ENCODE data around the gene IFNK.

The IFNK gene

DNA sequence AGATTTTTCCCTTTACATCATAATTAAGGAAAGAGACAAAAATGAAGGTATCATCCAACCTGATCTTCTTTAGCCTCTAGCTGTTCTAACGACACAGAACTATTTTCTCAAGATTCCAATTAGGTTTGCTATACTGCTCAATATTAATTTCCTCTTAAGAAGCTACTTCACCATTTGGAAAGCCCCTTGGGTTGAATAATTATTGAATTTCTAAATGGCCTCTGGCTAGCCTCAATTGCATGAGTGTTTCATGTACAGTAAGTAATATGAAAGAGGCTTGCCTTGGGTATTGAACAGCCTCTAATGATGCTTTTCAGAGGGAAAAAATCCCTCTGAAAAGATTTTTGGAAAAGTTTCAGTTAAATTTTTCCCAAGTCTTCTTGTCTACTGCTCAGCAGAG, 9.2 kb downstream of the IFNK start:
- peak overlapping the region; percentile 37 for H3K27ac Mint-ChIP-seq
- H3K4me3 Mint-ChIP-seq: no peak overlapping the region
- H3K4me1 Mint-ChIP-seq: peaks cover 56% of the 10 kb centered on the region
- peaks cover 12% of the 10 kb centered on the region for H3K36me3 Mint-ChIP-seq (ENCODE audit: low read depth)
- H3K9me3 Mint-ChIP-seq: no peaks in the 10 kb centered on the region
- H3K27me3 Mint-ChIP-seq (ENCODE audit: low read depth, poor library complexity): no peaks in the 10 kb centered on the region
- TF ChIP-seq, protein P1, sequence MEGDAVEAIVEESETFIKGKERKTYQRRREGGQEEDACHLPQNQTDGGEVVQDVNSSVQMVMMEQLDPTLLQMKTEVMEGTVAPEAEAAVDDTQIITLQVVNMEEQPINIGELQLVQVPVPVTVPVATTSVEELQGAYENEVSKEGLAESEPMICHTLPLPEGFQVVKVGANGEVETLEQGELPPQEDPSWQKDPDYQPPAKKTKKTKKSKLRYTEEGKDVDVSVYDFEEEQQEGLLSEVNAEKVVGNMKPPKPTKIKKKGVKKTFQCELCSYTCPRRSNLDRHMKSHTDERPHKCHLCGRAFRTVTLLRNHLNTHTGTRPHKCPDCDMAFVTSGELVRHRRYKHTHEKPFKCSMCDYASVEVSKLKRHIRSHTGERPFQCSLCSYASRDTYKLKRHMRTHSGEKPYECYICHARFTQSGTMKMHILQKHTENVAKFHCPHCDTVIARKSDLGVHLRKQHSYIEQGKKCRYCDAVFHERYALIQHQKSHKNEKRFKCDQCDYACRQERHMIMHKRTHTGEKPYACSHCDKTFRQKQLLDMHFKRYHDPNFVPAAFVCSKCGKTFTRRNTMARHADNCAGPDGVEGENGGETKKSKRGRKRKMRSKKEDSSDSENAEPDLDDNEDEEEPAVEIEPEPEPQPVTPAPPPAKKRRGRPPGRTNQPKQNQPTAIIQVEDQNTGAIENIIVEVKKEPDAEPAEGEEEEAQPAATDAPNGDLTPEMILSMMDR (IDR thresholded peaks at IDR 0.05): no peak
- DNase-seq: no peak

DNA sequence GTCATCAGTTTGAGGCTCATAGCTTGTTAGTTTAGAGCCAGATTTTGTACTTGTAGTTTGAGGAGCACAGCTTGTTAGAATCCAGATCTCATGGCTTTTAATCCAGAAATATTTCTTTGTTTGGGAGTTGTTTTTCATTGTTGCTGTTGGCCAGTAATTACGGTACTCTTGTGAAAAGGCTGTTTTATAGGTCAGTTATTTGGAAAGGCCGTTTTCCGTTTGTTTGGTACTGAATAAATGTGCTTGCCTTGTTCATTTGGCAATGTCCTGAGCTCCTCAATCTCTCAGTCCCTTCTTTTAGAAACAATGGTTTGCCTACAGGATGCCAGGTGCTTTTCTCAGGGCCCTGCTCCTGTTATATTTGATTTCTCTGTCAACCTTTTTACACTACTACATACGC, 10.0 kb downstream of the IFNK start:
- H3K4me1 Mint-ChIP-seq: peaks cover 61% of the 10 kb centered on the region
- no peak for DNase-seq
- no peaks in the 10 kb centered on the region for H3K9me3 Mint-ChIP-seq
- TF ChIP-seq, protein P1 (IDR thresholded peaks at IDR 0.05): no peak
- peaks cover 12% of the 10 kb centered on the region for H3K36me3 Mint-ChIP-seq (ENCODE audit: low read depth)
- no peak overlapping the region for H3K4me3 Mint-ChIP-seq
- H3K27me3 Mint-ChIP-seq (ENCODE audit: low read depth, poor library complexity): no peaks in the 10 kb centered on the region
- peak overlapping the region; percentile 37 for H3K27ac Mint-ChIP-seq

DNA sequence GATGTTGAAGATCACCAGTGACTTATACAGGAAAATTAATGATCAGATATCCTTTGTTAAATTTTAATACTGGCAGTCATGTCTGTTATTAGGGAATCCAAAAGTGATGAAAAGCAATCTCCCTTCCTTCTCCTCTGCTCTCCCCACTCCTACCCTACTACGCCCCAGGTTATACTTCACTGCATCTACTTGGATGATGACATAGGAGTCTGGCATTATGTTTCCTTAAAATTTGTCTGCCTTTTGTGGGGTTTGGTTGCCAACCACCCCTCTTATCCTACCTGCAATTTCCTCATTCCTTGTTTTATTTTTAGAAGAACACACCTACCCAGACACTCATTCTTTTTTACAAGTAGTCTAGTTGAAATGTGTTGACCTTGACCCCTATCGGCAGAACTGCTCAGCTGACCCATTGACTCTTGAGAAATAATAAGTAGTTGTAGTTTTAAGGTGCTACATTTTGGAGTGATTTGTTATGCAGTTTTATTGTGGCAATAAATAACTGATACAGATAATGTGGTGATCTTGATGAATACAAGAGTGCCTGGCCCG, 10.6 kb downstream of the IFNK start:
- Mint-ChIP-seq H3K36me3 (ENCODE audit: low read depth) (peaks cover 12% of the 10 kb centered on the region), H3K27ac (peak overlapping the region; percentile 6), H3K4me3 (no peak overlapping the region), H3K27me3 (ENCODE audit: low read depth, poor library complexity) (no peaks in the 10 kb centered on the region), H3K4me1 (peaks cover 60% of the 10 kb centered on the region), H3K9me3 (no peaks in the 10 kb centered on the region)
- DNase-seq: no peak
- TF ChIP-seq, protein P1 (IDR thresholded peaks at IDR 0.05): no peak

DNA sequence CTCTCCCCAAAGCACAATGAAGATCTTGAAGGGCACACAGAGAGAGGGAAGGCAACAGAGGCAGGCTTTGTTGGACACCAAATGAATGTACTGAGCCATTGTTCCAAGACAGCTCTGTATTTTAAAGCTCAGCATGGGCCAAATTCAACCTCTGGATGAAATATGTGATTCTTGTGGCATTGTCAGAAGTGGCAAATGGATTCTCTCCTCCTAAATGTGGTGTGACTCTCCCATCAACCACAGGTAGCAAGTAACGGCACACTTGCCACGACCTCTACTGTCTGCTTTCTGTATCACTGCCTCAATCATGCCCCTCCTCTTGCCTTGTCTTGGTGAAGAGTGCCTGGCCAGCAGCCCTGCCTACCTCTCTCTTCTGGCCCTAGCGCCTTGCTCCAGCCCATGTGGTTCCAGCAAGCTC, 11.6 kb downstream of the IFNK start:
- peaks cover 60% of the 10 kb centered on the region for H3K4me1 Mint-ChIP-seq

DNA sequence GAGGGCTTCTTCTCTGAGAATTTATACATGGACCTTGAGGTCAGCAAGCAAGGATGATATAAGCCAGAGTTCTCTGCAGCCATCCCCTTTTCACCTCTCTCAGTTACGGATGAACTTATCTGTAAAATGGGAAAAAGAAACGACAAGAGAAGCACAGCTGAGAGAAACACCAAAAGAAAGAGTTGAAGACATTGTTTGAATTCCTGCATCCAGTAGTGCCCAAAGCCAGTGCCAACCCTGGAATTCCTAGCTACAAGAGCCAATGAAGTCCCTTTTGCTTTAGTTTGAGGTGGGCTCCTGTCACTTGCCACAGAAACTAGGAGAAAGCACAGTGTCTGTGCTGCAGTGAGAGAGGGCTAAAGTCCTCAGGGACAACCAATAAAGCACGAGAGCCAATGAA, 12.1 kb downstream of the IFNK start:
- TF ChIP-seq, protein P1 (IDR thresholded peaks at IDR 0.05): no peak
- Mint-ChIP-seq H3K4me1 (peaks cover 60% of the 10 kb centered on the region), H3K9me3 (no peaks in the 10 kb centered on the region), H3K27ac (no peak overlapping the region), H3K36me3 (ENCODE audit: low read depth) (peaks cover 18% of the 10 kb centered on the region), H3K4me3 (no peak overlapping the region), H3K27me3 (ENCODE audit: low read depth, poor library complexity) (no peaks in the 10 kb centered on the region)
- DNase-seq: no peak

More for the DNA sequence above, 11.6 kb downstream of the IFNK start:
- Mint-ChIP-seq H3K9me3 (no peaks in the 10 kb centered on the region), H3K27ac (no peak overlapping the region), H3K36me3 (ENCODE audit: low read depth) (peaks cover 14% of the 10 kb centered on the region), H3K27me3 (ENCODE audit: low read depth, poor library complexity) (no peaks in the 10 kb centered on the region), H3K4me3 (no peak overlapping the region)
- TF ChIP-seq, protein P1 (IDR thresholded peaks at IDR 0.05): no peak
- no peak for DNase-seq

DNA sequence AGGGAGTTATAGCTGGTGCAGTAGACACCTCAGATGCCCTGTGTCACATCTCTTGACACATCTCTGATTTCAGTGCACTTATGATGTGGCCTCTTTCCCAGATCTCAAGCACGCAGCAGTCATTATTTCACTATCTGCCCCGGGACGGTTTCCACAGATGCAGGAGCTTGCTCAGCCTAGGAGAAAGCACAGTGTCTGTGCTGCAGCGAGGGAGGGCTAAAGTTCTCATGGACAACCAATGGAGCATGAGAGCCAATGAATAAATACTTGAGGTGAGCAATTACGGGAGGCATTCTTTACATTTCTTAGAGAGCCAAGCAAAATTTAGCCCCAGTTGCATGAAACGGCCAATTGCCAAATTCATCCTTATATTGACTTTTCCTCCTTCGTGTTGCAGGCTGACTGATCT, 12.9 kb downstream of the IFNK start:
- Mint-ChIP-seq H3K27ac (no peak overlapping the region), H3K36me3 (ENCODE audit: low read depth) (peaks cover 27% of the 10 kb centered on the region), H3K4me3 (no peak overlapping the region), H3K27me3 (ENCODE audit: low read depth, poor library complexity) (no peaks in the 10 kb centered on the region), H3K4me1 (peaks cover 67% of the 10 kb centered on the region), H3K9me3 (no peaks in the 10 kb centered on the region)
- no peak for DNase-seq
- TF ChIP-seq, protein P1 (IDR thresholded peaks at IDR 0.05): no peak
